ENCODE results near the gene PLCD3. TPM values are rescaled to one million over a fixed set of nuclear protein-coding genes. Genes with fewer than 3 reads are reported as not detected.

Gene PLCD3
- total RNA-seq, 1 donor from 2014 or later = 37.0 TPM

DNA sequence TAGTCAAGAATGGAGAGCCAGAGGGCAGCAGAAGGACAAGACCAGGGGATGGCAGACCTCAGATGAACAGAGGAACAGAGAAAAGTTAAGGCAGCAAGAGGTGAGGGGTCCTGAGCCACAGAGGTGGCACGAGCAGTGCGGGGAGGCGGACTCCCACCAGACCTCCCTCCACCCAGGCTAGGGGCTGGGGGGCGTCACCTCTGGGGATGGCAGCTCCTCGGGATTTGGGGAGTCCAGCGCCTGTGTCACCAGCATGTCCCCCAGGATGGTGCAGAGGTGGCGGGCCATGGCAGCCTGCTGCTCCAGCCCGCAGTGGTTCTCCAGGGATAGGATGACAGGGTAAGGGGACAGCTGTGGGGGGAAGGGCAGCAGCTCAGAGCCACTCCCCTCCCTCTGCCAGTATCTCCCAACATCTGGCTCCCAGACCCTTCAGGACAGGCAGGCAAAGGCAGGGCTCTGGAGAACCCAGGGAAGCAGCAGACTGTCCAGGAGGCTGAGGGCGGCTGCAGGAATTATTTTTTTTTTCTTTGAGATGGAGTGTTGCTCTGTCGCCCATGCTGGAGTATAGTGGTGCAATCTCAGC is 15.8 kb downstream of the PLCD3 start:
- no peak overlapping the region for H3K4me3 ChIP-seq
- TF ChIP-seq, protein P1, sequence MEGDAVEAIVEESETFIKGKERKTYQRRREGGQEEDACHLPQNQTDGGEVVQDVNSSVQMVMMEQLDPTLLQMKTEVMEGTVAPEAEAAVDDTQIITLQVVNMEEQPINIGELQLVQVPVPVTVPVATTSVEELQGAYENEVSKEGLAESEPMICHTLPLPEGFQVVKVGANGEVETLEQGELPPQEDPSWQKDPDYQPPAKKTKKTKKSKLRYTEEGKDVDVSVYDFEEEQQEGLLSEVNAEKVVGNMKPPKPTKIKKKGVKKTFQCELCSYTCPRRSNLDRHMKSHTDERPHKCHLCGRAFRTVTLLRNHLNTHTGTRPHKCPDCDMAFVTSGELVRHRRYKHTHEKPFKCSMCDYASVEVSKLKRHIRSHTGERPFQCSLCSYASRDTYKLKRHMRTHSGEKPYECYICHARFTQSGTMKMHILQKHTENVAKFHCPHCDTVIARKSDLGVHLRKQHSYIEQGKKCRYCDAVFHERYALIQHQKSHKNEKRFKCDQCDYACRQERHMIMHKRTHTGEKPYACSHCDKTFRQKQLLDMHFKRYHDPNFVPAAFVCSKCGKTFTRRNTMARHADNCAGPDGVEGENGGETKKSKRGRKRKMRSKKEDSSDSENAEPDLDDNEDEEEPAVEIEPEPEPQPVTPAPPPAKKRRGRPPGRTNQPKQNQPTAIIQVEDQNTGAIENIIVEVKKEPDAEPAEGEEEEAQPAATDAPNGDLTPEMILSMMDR (IDR thresholded peaks at IDR 0.05) = no peak
- H3K9me3 ChIP-seq = no peaks in the 10 kb centered on the region
- intact Hi-C loops (cut with DNase I) = loop anchor here (10.0 kb wide), 1 partner anchor 202 kb away; the partner anchor contains the start of gene GFAP
- DNase-seq = no peak
- ATAC-seq = no peak
- no peaks in the 10 kb centered on the region for H3K27me3 ChIP-seq
- no peaks in the 10 kb centered on the region for H3K36me3 ChIP-seq
- H3K27ac ChIP-seq = no peak overlapping the region
- no peaks in the 10 kb centered on the region for H3K4me1 ChIP-seq

- H3K27ac ChIP-seq = no peak overlapping the region
- intact Hi-C loops (cut with DNase I) = loop anchor here (10.0 kb wide), 1 partner anchor 201 kb away; the partner anchor contains the start of gene GFAP
Observed at GRCh38 chr17:45115871-45116270, 16.4 kb downstream of the PLCD3 start.

GRCh38 chr17:45115015-45115625 is 17.2 kb downstream of the PLCD3 start:
- H3K36me3 ChIP-seq = no peaks in the 10 kb centered on the region
- no peaks in the 10 kb centered on the region for H3K9me3 ChIP-seq
- H3K4me1 ChIP-seq = no peaks in the 10 kb centered on the region
- TF ChIP-seq, protein P1 (IDR thresholded peaks at IDR 0.05) = no peak
- ATAC-seq (no peak), DNase-seq (no peak)
- H3K27ac ChIP-seq = no peak overlapping the region
- H3K27me3 ChIP-seq = no peaks in the 10 kb centered on the region
- intact Hi-C loops (cut with DNase I) = loop anchor here (10.0 kb wide), 1 partner anchor 200 kb away; the partner anchor contains the start of gene GFAP
- no peak overlapping the region for H3K4me3 ChIP-seq

More at GRCh38 chr17:45115871-45116270, 16.4 kb downstream of the PLCD3 start:
- Histone ChIP-seq H3K36me3 (no peaks in the 10 kb centered on the region), H3K9me3 (no peaks in the 10 kb centered on the region), H3K4me3 (no peak overlapping the region), H3K4me1 (no peaks in the 10 kb centered on the region), H3K27me3 (no peaks in the 10 kb centered on the region)
- no peak for DNase-seq
- no peak for ATAC-seq
- TF ChIP-seq, protein P1 (IDR thresholded peaks at IDR 0.05) = no peak

DNA sequence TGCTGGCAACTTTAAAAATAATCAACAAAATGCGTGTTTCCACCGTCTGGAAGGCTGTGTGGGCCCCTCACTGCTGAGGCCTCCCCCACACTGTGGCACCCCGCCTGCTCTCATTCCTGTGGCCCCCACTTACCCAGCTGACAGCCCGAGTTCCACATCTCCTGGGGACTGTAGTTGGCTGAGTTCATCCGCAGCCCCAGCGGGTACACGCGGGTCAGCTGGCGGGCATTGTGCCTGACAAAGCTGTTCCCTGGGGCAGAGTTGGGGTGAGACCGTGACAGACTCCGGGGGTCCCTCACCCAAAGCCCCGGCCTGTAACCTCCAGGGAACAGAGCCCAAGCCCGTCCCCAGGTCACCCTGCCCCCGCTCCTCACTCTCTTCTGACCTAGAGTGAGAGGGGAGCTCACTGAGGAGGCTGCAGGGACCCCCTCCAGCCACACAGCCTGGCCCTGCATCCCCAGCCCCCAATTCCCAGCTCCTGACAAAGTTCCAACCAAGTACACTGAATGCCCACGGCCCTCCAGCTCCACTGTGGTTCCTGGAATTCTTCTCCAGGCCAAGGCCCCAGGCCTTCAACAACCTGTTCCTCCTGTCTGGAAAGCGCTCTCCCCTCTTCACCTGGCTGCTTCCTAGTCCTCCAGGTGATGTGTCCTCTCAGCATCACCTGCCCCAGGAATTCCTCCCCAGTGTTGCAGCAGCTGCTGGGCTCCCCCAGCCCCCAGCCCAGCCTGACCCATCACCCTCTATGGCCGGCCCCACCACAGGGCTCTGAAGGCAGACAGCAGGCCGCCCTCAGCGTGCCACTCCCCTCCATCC is 18.0 kb downstream of the PLCD3 start:
- H3K27ac ChIP-seq = no peak overlapping the region
- DNase-seq = no peak
- intact Hi-C loops (cut with DNase I) = loop anchor here (10.0 kb wide), 1 partner anchor 200 kb away; the partner anchor contains the start of gene GFAP
- no peak for ATAC-seq
- TF ChIP-seq, protein P1 (IDR thresholded peaks at IDR 0.05) = no peak
- H3K4me1 ChIP-seq = no peaks in the 10 kb centered on the region
- H3K36me3 ChIP-seq = no peaks in the 10 kb centered on the region
- H3K9me3 ChIP-seq = no peaks in the 10 kb centered on the region
- no peak overlapping the region for H3K4me3 ChIP-seq
- no peaks in the 10 kb centered on the region for H3K27me3 ChIP-seq

DNA sequence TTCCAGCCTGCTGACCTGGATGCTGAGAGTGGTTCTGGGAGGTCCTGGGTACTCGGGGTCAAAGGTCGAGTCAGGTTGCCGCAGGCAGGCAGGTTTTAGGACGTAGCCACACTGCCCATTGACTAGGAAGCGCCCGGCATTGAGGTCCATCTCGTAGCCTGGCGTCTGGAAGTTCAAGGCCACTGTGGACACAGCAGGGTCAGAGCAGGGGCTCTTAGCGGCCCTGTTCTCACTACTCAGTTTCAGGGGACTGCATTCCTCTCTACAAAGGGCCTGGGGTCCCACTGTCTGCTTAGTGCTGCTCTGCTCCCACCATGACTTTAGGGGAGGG is 18.9 kb downstream of the PLCD3 start:
- no peak overlapping the region for H3K27ac ChIP-seq

More for the DNA sequence above, 18.9 kb downstream of the PLCD3 start:
- TF ChIP-seq, protein P1 (IDR thresholded peaks at IDR 0.05) = no peak
- no peak overlapping the region for H3K4me3 ChIP-seq
- no peaks in the 10 kb centered on the region for H3K27me3 ChIP-seq
- no peaks in the 10 kb centered on the region for H3K36me3 ChIP-seq
- intact Hi-C loops (cut with DNase I) = loop anchor here (10.0 kb wide), 1 partner anchor 199 kb away; the partner anchor contains the start of gene GFAP
- no peak for ATAC-seq
- no peaks in the 10 kb centered on the region for H3K9me3 ChIP-seq
- no peaks in the 10 kb centered on the region for H3K4me1 ChIP-seq
- DNase-seq = no peak
